Left colon (tissue), 2 donors: ENCODE measurements around the gene RGS11. TPM values are rescaled to one million over a fixed set of nuclear protein-coding genes. Genes with fewer than 3 reads are reported as not detected.

Experiments
- ATAC-seq: fragments of 200-7000 bp; cut with Tn5 transposase; one replicate; pipeline ENCODE4 v1.9.1; 2020; ENCODE audit warnings: mild to moderate bottlenecking, moderate library complexity
- DNase-seq, 2 donors: peaks; one replicate each; pipeline ENCODE4 v3.0.0-alpha.2; 2020
- intact Hi-C, 2 donors: fragments of 100-400 bp; cut with DNase I in 1 of 2; cut with micrococcal nuclease in 1 of 2; formaldehyde crosslinking; loops; one replicate each; pipeline versions ENCODE4 v1.11.2 to v1.14.0; 2022; cut with DNase I, micrococcal nuclease
- total RNA-seq, 2 donors: library from RNA; stranded (reverse); fragmentation: NEBNext Ultra II Directional; extraction: Animal tissue kit (Norgen Biotek cat#: 25700); gene quantifications; one replicate each; pipeline ENCODE4 v1.2.1, GENCODE V29; 2021
- donor health status: DM: no; HTN: no; CAD: no.
- donor health status: DM: yes; HTN: yes; CAD: no.

Gene RGS11
- total RNA-seq, 2 donors from 2014 or later: 2.6 to 7.6 TPM

GRCh38 chr16:283033-283805 lies 7.5 kb upstream of the RGS11 start, which contains the start of gene PDIA2:
Gene PDIA2, plus strand, starts transcription at chr16:283164. Its CDS starts 6 bp downstream, at chr16:283170.
- no peak for DNase-seq
- peak; percentile 23 for ATAC-seq
- intact Hi-C loops: no loop called here

DNA sequence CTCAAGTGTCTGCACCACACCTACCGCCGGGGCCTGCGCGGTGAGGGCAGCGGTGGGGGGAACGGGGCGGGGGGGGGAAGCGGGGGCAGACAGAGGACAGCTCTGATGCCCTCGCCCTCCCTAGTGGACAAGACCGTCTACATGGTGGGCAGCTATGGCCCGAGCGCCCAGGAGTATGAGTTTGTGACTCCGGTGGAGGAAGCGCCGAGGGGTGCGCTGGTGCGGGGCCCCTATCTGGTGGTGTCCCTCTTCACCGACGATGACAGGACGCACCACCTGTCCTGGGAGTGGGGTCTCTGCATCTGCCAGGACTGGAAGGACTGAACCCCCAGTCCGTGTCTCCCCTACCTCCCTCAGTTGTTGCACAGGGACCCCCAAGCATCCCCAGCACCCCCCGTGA lies 6.7 kb upstream of the RGS11 start:
- intact Hi-C loops: no loop called here
- DNase-seq (no peak), ATAC-seq (no peak)

- intact Hi-C loops: no loop called here
- no peak for ATAC-seq
- DNase-seq: no peak
Measured at GRCh38 chr16:281660-282255, 6.0 kb upstream of the RGS11 start.

GRCh38 chr16:280991-281659 lies 5.4 kb upstream of the RGS11 start:
- DNase-seq: no peak
- no peak for ATAC-seq
- intact Hi-C loops: no loop called here

- ATAC-seq: peak; percentile 19
- no peak for DNase-seq
- intact Hi-C loops: no loop called here
Measured at GRCh38 chr16:280552-280951, 4.8 kb upstream of the RGS11 start, which contains the start of gene ARHGDIG. Gene ARHGDIG, plus strand, starts transcription at chr16:280591. Its CDS starts 90 bp downstream, at chr16:280681.

DNA sequence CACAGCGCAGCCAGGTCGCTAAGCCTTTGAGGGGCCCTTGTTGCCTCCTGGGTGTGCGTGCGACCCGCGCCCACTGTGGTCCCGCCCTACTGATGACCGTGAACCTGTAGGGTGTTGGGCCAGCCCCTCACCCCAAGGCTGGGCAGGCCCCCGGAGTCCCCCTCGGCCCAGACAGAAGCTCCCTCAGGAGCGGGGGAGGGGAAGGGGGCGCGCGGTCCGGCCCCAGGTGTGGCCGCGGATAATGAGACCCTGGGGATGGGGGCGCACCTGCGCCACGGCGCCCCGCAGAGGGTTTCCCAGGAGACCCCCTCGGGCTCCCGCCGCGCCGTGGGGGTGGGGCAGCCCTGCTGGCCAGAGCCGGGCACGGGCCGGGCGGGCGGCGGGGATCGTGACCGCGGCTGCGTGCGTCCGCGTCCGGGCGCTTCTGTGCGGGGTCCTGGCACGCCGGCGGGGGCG lies 4.3 kb upstream of the RGS11 start:
- no peak for DNase-seq
- no peak for ATAC-seq
- intact Hi-C loops: no loop called here

GRCh38 chr16:279531-279930 lies 3.8 kb upstream of the RGS11 start:
- ATAC-seq: no peak
- intact Hi-C loops: no loop called here
- DNase-seq: no peak

DNA sequence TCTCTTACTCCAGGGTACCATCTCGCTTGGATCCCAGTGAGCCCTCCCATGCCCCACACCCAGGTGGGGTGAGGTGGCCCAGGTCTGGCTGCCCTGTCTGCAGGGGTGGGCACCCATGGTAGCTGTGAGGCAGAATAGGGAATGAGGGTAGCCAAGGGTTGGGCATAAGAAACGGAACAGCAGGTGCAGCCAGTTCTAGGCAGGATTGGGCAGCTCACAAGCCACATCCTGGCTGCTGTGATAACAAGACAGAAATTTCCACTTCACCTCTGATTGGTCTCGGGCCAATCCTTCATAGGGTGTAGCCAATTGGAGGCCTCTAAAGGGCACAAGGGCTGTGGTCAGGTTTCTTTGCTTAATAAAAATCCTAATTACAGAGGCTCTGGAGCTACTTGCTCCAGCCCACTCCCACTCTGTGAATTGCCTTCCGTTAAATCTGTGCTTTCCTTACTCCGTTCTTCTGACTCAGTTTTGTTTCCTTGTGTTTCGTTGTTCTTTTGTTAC lies 3.2 kb upstream of the RGS11 start:
- DNase-seq (no peak), ATAC-seq (peak; percentile 35)
- intact Hi-C loops: no loop called here

DNA sequence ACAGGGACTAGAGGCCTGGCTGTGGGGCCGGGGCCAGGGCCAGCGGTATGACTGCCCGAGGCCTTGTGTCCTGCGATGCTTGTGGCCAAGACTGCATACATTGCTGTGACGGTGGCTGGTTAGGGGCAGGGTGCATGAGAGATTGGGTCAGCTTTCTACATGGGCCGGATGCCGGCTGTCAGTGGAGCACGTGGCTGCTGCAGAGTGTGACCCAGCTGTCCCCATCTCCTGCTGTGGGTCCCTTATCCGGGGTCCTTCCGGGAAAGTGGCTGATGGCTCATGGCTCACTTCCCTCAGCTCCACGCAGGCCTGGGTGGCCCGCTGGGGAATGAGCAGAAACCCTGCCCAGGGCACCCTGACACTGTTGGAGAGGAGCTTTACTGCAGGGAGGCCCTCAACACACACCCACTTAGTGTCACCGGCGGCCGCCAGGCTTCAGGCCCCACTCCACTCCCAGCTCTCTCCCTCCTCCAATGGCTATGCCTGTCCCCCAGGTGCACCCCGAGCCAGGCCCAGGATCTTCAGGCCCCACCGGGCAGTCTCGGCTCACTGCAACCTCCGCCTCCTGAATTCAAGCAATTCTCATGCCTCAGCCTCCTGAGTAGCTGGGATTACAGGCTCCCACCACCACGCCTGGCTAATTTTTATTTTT lies 808 bp upstream of the RGS11 start:
- intact Hi-C loops: no loop called here
- ATAC-seq (no peak), DNase-seq (no peak)

GRCh38 chr16:275041-275641 lies 603 bp downstream of the RGS11 start:
- intact Hi-C loops: no loop called here
- ATAC-seq: peak; percentile 31
- no peak for DNase-seq

DNA sequence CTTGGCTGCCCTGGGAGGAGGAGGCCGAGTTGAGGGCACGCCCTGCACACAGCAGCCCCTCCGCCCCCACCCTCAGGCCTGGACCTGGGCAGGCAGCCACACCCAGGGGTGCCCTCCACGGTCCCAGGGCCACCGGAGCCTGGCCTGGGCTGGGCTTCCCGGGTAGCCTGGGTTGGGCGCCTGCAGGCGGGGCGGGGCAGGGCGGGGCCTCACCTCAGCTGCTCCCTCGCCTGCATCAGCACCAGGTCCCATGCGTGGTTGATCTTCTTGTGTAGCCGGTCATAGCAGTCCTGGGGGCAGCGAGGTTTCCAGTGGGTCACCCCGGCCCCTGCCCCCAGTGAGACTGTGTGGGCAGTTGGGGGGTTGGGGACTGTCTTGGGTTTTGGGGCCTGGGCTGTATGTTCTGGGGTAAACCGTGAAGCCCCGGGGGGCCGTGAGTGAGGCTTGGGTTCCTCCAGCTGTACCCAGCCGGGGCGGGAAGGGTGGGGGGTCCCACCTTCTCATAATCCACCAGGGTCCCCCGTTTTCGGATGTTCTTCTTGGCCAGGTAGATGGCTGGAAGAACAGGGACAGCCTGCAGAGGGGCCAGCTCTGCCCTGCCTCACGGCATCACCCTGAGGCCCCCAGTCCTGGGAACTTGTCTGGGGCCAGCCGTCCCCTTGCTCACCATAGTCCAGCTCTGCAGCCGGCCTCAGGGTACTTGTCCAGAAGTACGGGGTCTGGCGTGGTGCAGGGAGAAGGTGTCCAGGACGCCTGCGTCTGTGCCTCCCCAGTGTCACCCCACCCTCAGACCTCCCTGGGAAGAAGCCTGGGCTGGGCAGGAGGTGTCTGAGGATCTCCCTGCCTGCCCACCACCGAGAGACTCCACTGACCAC lies 2.0 kb downstream of the RGS11 start:
- peak; percentile 69 to 79 for DNase-seq
- peak; percentile 75 for ATAC-seq
- intact Hi-C loops: no loop called here

GRCh38 chr16:272633-273546 lies 2.9 kb downstream of the RGS11 start:
- intact Hi-C loops: no loop called here

DNA sequence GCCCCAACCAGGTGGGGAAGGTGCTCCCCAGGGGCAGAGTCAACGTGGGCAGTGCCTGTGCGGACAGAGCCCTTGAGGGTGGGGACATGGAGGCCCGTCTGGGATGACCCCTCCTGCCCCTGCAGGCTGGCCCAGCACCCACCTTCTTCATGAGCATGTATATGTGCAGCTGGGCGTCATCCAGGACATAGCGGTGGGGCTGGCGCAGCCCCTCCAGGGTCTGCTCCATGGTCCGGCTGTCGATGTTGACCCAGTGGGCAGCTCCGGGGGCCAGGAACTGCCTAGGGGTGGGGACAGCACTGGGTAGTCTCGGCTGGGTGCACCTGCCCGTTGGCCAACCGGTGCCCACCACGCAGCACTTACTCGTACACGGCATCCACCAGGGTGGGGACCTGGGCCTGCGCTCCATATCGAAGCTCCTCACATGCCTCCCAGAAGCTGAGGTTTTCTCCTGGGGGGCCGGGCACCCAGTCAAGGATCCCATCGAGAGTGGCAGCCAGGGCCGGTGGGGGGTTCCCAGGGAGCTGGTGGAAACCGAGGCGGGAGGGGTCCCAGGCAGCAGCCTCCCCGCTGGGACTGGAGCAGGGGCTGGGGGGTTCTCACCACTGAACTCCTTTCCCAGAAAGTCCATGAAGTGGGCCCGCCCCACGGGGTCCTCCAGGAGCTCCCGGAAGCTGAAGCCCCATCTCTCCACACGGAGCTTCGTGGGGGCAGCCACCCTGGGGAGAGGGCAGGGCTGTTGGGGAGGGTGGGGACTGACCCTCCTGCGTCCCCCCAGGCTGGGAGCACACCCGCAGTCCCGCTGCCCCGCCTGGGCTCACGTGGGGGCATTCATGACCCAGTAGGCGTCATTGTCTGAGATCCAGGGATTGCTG lies 5.1 kb downstream of the RGS11 start:
- DNase-seq (no peak), ATAC-seq (no peak)
- intact Hi-C loops: no loop called here

More at GRCh38 chr16:272633-273546, 2.9 kb downstream of the RGS11 start:
- no peak for ATAC-seq
- DNase-seq: no peak

GRCh38 chr16:269061-269796 lies 6.5 kb downstream of the RGS11 start:
- no peak for ATAC-seq
- intact Hi-C loops: no loop called here
- no peak for DNase-seq
